Testis (tissue), 3 donors: Measurements from ENCODE around the gene RIMBP2. TPM values are rescaled to one million over a fixed set of nuclear protein-coding genes. Genes with fewer than 3 reads are reported as not detected.

ENCODE experiments used
- DNase-seq: peaks from one replicate; pipeline ENCODE4 v3.0.0-alpha.2; 2019
- H3K27ac ChIP-seq, 2 donors: fragments of 200-600 bp; sonication (generic); one replicate each; pipeline ENCODE4 v1.5.1; 2019
- H3K27me3 ChIP-seq: fragments of 200-600 bp; sonication (generic); one replicate; pipeline ENCODE4 v1.5.1; 2019
- H3K36me3 ChIP-seq: fragments of 200-600 bp; sonication (generic); one replicate; pipeline ENCODE4 v1.5.1; 2017; ENCODE audit warnings: low read depth; ENCODE audit errors: missing control alignments
- H3K4me1 ChIP-seq: fragments of 200-600 bp; sonication (generic); one replicate; pipeline ENCODE4 v1.5.1; 2019
- H3K4me3 ChIP-seq, 2 donors: fragments of 200-600 bp; sonication (generic); one replicate each; pipeline ENCODE4 v1.5.1; 2017 to 2019
- H3K9me3 ChIP-seq: fragments of 200-600 bp; sonication (generic); one replicate; pipeline ENCODE4 v1.5.1; 2017
- POLR2A ChIP-seq: fragments of 450-650 bp; IDR thresholded peaks from one replicate; pipeline ENCODE4 v1.6.1; 2017; ENCODE audit warnings: antibody characterized with exemption, mild to moderate bottlenecking, moderate library complexity
- WGBS, 2 donors: methylation state at CpG; one replicate each; pipeline ENCODE4 v1.1.5; 2018; 5-methylcytosine and 5-hydroxymethylcytosine counted together
- intact Hi-C: fragments of 100-400 bp; cut with DNase I; formaldehyde crosslinking; loops from one replicate; pipeline ENCODE4 v1.15.1; 2023; ENCODE audit warnings: low total_unique reads
- polyA plus RNA-seq: library from polyadenylated mRNA; stranded (reverse); fragments of 350-450 nt; fragmentation: Illumina TruSeq; extraction: RNeasy Lipid Tissue Mini Kit (QIAGEN cat#74804); gene quantifications from one replicate; pipeline ENCODE4 v1.2.3, GENCODE V29; 2014; ENCODE audit warnings: low read depth, low replicate concordance; ENCODE audit not compliant: insufficient read depth
- total RNA-seq, 2 donors: library from RNA; depleted of rRNA; stranded (reverse); fragments of >200 nt; gene quantifications; one replicate each; pipeline ENCODE4 v1.2.3, GENCODE V29; 2016
- TF ChIP-seq, protein P1 (sequence below), 3 experiments: fragments of 450-650 bp in 2 of 3; fragments of 200-600 bp in 1 of 3; sonication (generic) in 1 of 3; IDR thresholded peaks; one replicate each; pipeline ENCODE4 v1.5.1; 2016 to 2019; ENCODE audit warnings: antibody characterized with exemption in 3 of 3, mild to moderate bottlenecking in 2 of 3, moderate library complexity in 1 of 3

RIMBP2 gene
- total and polyA plus RNA-seq, 3 donors from 2014 or later = 8.0 to 10.0 (median 8.7) TPM

DNA sequence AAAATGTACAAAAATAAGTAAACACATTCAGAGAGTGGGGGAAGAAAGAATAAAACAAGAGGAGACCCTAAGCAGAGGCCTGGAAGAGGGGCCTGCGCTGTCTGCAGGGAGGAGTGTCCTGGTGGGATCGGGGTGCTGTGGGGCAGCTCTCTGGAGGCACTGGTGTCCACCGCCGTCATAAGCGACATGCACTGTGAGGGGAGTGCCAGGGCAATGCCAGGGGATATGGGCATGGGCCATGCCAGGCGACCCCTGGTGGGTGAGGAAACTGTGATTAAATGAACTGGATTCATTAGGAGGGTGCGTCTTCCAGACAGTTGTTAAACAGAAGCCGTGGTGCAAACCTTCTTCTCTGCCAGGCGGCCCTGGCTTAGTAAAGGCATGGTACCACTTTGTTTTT, 261.8 kb downstream of the RIMBP2 start:
- H3K4me1 ChIP-seq = no peaks in the 10 kb centered on the region
- TF ChIP-seq, protein P1, sequence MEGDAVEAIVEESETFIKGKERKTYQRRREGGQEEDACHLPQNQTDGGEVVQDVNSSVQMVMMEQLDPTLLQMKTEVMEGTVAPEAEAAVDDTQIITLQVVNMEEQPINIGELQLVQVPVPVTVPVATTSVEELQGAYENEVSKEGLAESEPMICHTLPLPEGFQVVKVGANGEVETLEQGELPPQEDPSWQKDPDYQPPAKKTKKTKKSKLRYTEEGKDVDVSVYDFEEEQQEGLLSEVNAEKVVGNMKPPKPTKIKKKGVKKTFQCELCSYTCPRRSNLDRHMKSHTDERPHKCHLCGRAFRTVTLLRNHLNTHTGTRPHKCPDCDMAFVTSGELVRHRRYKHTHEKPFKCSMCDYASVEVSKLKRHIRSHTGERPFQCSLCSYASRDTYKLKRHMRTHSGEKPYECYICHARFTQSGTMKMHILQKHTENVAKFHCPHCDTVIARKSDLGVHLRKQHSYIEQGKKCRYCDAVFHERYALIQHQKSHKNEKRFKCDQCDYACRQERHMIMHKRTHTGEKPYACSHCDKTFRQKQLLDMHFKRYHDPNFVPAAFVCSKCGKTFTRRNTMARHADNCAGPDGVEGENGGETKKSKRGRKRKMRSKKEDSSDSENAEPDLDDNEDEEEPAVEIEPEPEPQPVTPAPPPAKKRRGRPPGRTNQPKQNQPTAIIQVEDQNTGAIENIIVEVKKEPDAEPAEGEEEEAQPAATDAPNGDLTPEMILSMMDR (IDR thresholded peaks at IDR 0.05) = no peak
- TF ChIP-seq POLR2A = no peak
- no peak overlapping the region for H3K4me3 ChIP-seq
- no peaks in the 10 kb centered on the region for H3K9me3 ChIP-seq
- DNase-seq = no peak
- no peak overlapping the region for H3K27ac ChIP-seq
- 91 to 94% methylated on average over 9 of the region's 9 CpGs for WGBS, 2 donors
- intact Hi-C loops = no loop called here
- no peaks in the 10 kb centered on the region for H3K36me3 ChIP-seq
- no peaks in the 10 kb centered on the region for H3K27me3 ChIP-seq

DNA sequence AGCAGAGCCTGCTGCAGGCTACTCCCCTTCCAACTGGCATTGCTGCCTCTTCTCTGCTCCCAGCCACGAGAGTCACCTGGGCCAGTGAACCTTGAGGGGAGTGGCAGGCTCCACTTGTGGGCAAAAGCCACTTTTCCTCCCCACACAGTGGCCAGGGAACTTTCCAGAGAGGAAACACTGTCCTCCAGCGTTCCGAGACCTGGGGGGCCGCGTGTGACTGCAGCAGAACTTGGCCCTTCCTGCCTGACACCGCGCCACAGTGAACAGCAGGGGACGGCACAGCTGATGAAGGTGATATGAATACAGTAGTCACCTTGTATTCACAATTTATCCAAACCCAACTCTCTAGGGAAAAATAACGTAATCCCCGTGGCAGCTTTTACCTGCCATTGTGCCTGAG, 263.6 kb downstream of the RIMBP2 start:
- 89 to 92% methylated on average over 9 to 10 of the region's 10 CpGs for WGBS, 2 donors
- TF ChIP-seq POLR2A = no peak
- TF ChIP-seq, protein P1 (IDR thresholded peaks at IDR 0.05) = no peak
- no peak for DNase-seq
- intact Hi-C loops = no loop called here
- Histone ChIP-seq H3K4me1 (no peaks in the 10 kb centered on the region), H3K4me3 (no peak overlapping the region), H3K27me3 (no peaks in the 10 kb centered on the region), H3K27ac (no peak overlapping the region), H3K36me3 (no peaks in the 10 kb centered on the region), H3K9me3 (no peaks in the 10 kb centered on the region)

GRCh38 chr12:130451001-130451930, 264.8 kb downstream of the RIMBP2 start:
- intact Hi-C loops = no loop called here
- 89 to 91% methylated on average over 31 to 41 of the region's 41 CpGs for whole genome bisulfite sequencing, 2 donors
- Histone ChIP-seq H3K9me3 (no peaks in the 10 kb centered on the region), H3K36me3 (no peaks in the 10 kb centered on the region), H3K27ac (no peak overlapping the region), H3K4me3 (no peak overlapping the region), H3K27me3 (no peaks in the 10 kb centered on the region), H3K4me1 (no peaks in the 10 kb centered on the region)
- no peak for TF ChIP-seq POLR2A
- TF ChIP-seq, protein P1 (IDR thresholded peaks at IDR 0.05) = no peak
- DNase-seq = no peak

DNA sequence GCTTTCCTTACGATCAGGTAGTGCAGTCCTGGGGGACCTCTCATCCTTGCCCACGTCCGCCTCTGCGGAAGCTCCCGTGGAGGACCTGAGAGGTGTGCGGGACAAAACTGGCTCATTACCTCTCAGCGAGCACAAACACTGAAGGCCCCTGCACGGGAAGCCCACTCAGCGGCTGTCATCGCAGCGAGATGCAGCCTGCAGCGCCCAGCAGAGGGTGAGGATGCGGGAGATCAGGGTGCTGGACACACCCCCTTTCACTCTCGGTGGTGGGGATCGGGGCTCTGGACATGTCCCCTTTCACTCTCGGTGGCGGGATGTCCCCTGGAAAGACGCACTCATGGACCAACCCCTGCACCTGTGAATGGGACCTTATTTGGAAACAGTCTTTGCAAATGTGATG, 266.8 kb downstream of the RIMBP2 start:
- Histone ChIP-seq H3K27me3 (no peaks in the 10 kb centered on the region), H3K27ac (no peak overlapping the region), H3K4me1 (no peaks in the 10 kb centered on the region), H3K9me3 (no peaks in the 10 kb centered on the region), H3K36me3 (no peaks in the 10 kb centered on the region), H3K4me3 (no peak overlapping the region)
- DNase-seq = no peak
- intact Hi-C loops = no loop called here
- no peak for TF ChIP-seq POLR2A
- TF ChIP-seq, protein P1 (IDR thresholded peaks at IDR 0.05) = no peak
- WGBS, 2 donors = 86 to 87% methylated on average over 15 to 17 of the region's 18 CpGs
